Stimulated activated naive CD8-positive, alpha-beta T cell treated with anti-CD3 and anti-CD28 coated beads, Interleukin-15, Interleukin-2, amounts not matched to agents 100 U/mL and 50 U/mL, for 24 hours (primary cell): ENCODE results near the gene SFXN1.

Experiments
- ATAC-seq: fragments of 150-1000 bp; cut with Tn5 transposase; one replicate; pipeline ENCODE4 v1.10.0; 2021
- DNase-seq: peaks from one replicate; pipeline ENCODE4 v3.0.0; 2021

SFXN1 gene

GRCh38 chr5:175573493-175574269 lies 95.3 kb downstream of the SFXN1 start:
- no peak for ATAC-seq

GRCh38 chr5:175575301-175575700 lies 96.9 kb downstream of the SFXN1 start:
- ATAC-seq (no peak), DNase-seq (no peak)

More at GRCh38 chr5:175573493-175574269, 95.3 kb downstream of the SFXN1 start:
- DNase-seq, result no peak

- DNase-seq (no peak), ATAC-seq (no peak)
Observed at GRCh38 chr5:175576096-175576495, 97.7 kb downstream of the SFXN1 start.

GRCh38 chr5:175576591-175576990 lies 98.2 kb downstream of the SFXN1 start:
- no peak for ATAC-seq
- DNase-seq, result no peak
